ENCODE data around the gene MLEC.
"Not testable (repeated sequence)": the region's sequence is repeated elsewhere in the genome, so short reads cannot be mapped to it uniquely, and the experiment has no call there.

MLEC gene

DNA sequence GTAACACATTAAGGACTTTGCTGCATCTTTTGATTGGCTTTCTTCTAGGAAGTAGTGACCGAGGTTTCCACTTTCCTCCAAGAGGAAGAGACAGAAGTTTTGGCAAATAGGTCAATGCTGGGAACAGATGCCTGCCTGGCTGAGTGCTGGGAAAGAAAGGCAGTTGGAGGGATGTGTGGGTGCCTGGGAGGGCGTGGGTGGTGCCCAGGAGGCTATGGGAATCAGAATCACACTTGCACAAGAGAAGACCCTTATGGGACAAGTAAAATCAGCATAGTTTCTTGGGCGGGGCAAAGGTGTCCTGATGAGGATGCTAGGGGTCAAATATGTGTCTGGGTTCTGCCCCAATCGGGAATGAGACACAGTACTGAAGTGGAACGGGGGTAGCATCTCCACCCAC, 37.8 kb downstream of the MLEC start:
- DNase-seq, result no peak

DNA sequence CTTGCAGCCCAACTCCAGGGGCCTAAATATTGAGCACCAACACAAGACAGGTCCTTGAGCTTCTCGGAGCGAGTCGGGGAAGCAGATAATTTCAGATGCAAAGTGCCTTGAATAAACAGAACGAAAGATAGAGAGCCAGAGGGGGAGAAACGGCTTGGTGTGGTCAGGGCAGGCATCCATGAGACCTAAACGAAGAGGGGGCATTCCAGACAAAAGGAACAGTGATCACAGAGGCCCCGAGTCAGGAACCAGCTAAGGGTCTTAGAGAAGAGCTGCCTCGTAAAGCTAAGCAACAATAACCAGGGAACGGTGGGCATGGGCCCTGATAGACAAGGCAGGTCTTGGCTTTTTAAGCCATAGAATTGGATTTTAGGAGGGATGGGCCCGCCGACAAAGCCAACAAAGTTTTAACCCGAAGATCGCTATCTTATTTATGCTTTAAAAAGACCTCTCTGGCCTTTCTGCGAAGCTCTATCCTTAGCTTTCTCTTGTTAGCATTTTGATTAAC, 38.3 kb downstream of the MLEC start:
- no peak for DNase-seq

DNA sequence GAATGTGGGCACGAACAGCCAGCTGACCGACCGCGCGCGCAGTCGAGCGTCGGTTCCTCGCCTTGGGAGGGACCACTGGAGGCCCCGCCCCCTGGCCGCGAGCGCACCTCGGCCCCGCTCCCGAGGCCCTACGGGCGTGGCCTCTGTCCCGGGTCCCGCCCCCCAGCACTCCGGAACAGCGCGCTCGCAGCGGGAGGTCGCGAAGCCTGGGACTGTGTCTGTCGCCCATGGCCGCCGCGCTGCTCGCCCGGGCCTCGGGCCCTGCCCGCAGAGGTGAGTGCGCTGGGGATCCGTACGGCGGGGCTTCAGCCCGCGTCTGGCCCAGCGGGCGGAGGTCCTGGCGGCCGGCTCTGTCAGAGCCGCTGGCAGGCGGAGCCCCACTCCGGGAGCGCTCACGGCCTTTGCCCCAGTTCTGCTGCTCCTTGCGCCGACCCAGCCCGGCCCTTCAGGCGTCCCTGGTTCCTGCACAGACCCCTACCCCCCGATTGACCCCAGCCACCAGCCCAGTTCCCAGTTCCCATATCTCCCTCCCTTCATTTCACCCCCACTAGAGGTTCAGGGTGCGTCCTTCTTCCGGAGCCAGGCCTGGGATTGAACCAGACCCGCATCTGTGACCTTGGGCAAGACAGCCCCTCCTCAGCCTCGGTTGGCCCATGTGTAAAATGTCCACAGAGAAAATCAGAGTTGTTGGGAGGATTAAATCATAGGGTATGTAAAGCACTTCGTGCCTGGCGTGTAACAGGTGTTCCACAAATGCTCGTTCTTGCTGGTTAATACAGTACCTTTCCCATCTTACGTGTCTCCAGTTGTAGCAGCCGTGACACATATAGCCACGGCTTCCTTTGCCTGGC, 38.9 kb downstream of the MLEC start, which contains the start of gene ACADS:
Gene ACADS, plus strand, starts transcription at position 168 of the 851 bp plus-strand sequence. Its CDS starts 60 bp downstream, at position 228.
- DNase-seq, result peak; percentile 76

DNA sequence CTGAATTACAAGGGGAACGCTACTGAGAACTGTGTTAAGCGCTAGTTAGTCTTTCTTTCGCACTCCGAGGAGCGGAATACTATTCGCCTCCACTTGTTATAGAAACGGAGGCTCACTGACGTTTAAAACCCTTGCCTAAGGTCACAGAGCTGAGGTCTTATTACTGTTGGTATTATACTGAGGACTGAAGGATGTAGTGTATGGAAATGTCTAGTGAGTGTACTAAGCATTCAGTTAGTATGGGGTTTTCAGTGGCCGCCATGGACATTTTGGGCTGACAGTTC, 39.5 kb downstream of the MLEC start:
- DNase-seq, result no peak

- DNase-seq, result no peak
These were observed 40.0 kb downstream of the MLEC start for GRCh38 chr12:120726961-120727360.

DNA sequence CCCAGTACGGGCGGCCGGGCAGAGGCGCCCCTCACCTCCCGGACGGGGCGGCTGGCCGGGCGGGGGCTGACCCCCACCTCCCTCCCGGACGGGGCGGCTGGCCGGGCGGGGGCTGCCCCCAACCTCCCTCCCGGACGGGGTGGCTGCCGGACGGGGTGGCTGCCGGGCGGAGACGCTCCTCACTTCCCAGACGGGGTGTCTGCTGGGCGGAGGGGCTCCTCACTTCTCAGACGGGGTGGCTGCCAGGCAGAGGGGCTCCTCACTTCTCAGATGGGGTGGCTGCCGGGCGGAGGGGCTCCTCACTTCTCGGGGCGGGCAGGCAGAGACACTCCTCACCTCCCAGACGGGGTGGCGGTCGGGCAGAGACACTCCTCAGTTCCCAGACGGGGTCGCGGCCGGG, 45.2 kb downstream of the MLEC start:
- not testable (repeated sequence) for DNase-seq

- no peak for DNase-seq
These were observed 46.6 kb downstream of the MLEC start for GRCh38 chr12:120733574-120733973.

- no peak for DNase-seq
These were observed 47.3 kb downstream of the MLEC start for GRCh38 chr12:120734210-120734609.

- DNase-seq, result no peak
These were observed 48.2 kb downstream of the MLEC start for GRCh38 chr12:120735181-120735580.

GRCh38 chr12:120736404-120737331, 49.7 kb downstream of the MLEC start:
- no peak for DNase-seq

- DNase-seq, result no peak
These were observed 50.8 kb downstream of the MLEC start for GRCh38 chr12:120737557-120738251.

DNA sequence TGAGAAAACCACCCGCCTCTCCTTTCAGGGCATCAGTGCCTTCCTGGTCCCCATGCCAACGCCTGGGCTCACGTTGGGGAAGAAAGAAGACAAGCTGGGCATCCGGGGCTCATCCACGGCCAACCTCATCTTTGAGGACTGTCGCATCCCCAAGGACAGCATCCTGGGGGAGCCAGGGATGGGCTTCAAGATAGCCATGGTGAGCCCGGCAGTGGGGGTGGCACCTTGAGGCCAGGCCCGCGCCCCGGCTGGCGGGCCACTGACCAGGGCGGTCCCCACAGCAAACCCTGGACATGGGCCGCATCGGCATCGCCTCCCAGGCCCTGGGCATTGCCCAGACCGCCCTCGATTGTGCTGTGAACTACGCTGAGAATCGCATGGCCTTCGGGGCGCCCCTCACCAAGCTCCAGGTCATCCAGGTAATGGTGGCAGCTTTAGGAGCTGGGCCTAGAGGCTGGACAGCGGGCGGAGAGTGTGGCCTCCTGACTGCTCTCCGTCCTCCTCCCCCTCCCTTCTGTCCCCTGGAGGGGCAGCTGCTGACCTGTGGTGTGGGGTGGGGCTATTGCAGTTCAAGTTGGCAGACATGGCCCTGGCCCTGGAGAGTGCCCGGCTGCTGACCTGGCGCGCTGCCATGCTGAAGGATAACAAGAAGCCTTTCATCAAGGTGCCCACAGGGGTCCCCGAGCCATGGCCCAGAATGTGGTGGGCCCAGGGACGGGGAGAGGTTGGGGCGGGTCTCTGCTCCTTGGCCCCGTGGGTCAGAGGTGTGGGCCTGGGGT, 51.5 kb downstream of the MLEC start:
- no peak for DNase-seq

GRCh38 chr12:120739031-120739762, 52.2 kb downstream of the MLEC start:
- no peak for DNase-seq

DNA sequence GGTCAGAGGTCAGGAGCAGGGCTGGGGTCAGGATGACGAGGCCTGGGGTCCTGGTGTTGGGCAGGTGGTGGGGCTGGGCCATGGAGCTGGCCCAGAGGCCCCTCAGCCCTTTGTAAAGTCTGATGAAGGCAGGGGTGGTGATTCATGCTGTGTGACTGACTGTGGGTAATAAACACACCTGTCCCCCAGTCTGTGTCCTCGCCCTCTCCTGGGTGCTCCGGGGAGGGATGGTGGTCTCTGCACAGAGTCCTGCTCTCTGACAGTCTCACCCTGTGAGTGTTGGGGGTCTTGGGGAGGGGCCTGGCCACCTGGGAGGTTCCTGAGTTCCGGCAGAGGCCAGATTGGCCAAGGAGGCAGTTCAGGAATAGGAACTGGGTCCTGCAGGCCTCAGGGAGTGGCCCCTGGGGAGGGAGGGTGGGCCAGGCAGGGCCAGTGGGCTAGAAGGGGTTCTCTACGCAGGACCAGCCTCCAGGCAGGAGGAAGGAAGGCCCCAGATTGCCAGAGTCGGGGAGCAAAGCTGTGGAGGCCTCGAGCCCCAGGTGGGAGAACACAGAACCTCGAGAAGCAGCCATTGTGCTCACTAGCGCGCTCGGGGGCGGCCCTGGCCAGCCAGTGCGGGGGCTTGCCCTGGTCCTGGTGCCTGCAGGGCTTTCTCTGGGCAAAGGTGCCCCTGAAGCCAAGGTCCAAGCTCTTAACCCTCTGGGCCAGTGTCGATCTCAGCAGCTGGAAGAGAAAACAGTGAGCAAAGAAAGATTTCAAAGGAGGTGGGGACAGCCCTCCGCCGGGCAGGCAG, 53.1 kb downstream of the MLEC start:
- DNase-seq, result no peak

- no peak for DNase-seq
These were observed 53.9 kb downstream of the MLEC start for GRCh38 chr12:120740871-120741270.

GRCh38 chr12:120741476-120742421, 54.8 kb downstream of the MLEC start:
- DNase-seq, result no peak

DNA sequence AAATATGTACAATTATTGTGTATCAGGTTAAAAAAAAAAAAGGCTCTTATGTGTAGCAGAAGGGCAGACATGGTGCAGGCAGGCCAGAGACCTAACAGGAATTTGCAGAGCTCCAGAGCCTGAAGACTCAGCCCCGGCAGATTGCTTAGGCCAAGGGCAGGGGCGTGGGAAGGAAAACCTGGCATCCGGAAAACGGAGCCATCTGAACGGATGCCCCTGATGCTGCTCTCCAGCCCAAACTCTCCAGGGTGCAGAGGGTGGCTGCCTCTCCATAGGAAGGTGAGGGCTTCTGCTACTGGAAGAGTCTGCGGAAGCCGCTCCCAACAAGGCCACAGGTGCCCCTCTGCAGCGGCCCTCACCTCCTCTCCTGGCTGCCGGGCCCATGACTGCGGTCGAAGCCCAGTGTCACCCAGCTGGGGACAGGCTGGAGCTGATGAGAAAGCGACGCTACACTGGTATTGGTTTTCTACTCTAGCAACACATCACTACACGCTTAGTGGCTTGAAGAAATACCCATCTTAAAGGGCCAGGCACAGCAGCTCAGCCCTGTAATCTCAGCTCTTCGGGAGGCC, 58.1 kb downstream of the MLEC start:
- no peak for DNase-seq

DNA sequence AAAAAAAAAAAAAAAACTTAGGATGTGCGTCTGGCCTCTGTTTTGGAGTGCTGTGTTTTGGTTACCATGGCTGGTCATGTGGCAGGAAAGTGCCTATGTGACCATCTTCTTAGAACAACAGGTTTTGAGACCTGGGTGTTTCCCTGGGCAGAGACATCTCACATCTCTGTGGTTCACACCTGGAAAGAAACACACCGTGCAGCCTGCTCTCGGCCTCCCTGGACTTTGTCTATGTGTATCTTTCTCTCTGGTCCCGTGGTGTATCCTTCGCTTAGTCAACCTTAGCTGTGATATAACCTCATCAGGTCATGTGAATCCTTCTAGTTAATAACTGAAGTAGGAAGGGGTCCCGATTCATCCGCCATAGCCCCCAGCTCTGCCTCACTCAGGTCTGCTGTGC, 61.3 kb downstream of the MLEC start:
- DNase-seq, result no peak

DNA sequence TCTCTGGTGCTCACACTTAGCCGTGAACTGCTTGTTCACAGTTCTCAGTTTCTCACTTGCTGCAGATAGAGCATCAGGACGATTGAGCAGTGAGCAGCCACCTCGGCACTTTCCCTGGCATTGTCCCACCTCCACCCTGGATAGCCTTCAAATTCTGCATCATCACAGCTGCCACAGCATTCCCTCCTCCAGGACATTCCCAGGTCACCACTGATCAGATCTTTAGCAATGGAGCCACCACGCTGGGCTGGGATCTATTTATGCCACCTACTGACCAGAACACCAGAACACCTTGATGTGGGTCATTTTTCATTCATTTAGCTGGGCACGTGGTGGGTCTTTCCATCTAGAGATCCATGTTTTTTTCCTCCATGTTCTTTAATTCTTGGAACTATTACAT, 62.3 kb downstream of the MLEC start:
- DNase-seq, result no peak
